ENCODE measurements around the gene PPIL6.

Gene PPIL6

GRCh38 chr6:109449795-109450673 is 9.6 kb upstream of the PPIL6 start:
- peaks cover 53% of the 10 kb centered on the region for H3K36me3 ChIP-seq (ENCODE audit: control insufficient read depth, insufficient read depth, low read length)
- TF ChIP-seq, protein P1, sequence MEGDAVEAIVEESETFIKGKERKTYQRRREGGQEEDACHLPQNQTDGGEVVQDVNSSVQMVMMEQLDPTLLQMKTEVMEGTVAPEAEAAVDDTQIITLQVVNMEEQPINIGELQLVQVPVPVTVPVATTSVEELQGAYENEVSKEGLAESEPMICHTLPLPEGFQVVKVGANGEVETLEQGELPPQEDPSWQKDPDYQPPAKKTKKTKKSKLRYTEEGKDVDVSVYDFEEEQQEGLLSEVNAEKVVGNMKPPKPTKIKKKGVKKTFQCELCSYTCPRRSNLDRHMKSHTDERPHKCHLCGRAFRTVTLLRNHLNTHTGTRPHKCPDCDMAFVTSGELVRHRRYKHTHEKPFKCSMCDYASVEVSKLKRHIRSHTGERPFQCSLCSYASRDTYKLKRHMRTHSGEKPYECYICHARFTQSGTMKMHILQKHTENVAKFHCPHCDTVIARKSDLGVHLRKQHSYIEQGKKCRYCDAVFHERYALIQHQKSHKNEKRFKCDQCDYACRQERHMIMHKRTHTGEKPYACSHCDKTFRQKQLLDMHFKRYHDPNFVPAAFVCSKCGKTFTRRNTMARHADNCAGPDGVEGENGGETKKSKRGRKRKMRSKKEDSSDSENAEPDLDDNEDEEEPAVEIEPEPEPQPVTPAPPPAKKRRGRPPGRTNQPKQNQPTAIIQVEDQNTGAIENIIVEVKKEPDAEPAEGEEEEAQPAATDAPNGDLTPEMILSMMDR (IDR thresholded peaks at IDR 0.05; ENCODE audit: insufficient read depth, low read length, poor library complexity, severe bottlenecking) = no peak
- no peak overlapping the region for H3K4me3 ChIP-seq (replicated peaks; ENCODE audit: low read depth, low read length)
- DNase-seq (ENCODE audit: extremely low read depth, insufficient read length) = no peak
- no peaks in the 10 kb centered on the region for H3K27me3 ChIP-seq (replicated peaks; ENCODE audit: control insufficient read depth, insufficient read depth, low read length)

DNA sequence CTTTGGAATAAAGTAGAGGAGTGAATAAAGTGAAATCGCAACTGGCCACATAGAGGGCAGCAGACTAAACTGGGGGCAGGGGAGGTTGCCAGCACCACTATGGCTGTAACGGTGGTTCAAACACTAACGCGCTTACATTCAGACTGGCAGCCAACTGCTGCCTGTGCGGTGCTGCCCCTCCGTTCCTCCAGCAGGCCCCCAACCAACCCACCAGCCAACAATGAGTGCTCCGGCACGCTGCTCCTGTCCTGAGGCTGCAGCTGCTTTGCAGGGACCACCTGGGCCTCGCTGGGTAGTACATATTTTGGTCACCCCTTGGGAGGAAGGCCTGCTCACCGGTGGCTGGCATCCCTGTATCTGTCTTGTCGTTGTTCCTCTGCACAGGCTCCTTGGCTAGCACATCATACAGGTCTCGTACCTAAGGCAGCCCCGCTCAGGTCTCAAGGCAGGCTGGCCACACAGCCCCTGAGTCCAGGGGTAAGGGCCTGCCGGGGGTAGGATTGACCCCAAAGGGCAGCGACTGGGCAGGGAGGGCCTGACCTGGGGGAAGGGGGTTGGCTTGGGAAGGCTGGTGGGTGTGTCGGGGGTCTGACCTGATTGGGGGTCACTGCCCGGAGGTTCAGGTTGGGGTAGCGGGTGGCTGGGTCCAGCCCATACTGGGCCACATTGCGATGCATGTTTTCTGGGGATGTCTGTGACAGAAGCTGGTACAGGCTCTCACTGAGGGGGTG is 8.8 kb upstream of the PPIL6 start:
- H3K36me3 ChIP-seq (ENCODE audit: control insufficient read depth, insufficient read depth, low read length) = peaks cover 60% of the 10 kb centered on the region
- no peak for DNase-seq (ENCODE audit: extremely low read depth, insufficient read length)
- no peak overlapping the region for H3K4me3 ChIP-seq (replicated peaks; ENCODE audit: low read depth, low read length)
- TF ChIP-seq, protein P1 (IDR thresholded peaks at IDR 0.05; ENCODE audit: insufficient read depth, low read length, poor library complexity, severe bottlenecking) = no peak
- no peaks in the 10 kb centered on the region for H3K27me3 ChIP-seq (replicated peaks; ENCODE audit: control insufficient read depth, insufficient read depth, low read length)

DNA sequence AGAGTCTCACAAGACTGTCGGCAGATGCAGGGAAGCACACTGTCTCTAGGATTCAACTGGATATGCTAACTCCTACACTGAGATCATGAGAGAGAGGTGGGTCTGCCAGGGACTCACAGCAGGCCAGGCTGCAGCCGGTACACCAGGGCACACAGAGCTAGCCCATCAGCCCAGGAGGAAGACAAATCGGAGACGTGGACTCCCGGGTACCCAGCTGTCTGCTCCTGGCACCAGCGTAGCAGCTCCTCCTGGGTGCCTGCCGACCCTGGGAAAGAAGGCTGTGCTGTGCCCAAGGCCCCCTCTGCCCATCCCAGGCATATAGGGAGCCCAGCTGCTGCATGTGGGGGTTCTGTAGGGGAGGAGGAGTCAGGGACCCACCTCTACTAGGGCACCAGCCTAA is 8.2 kb upstream of the PPIL6 start:
- no peak for DNase-seq (ENCODE audit: extremely low read depth, insufficient read length)
- Histone ChIP-seq H3K27me3 (replicated peaks; ENCODE audit: control insufficient read depth, insufficient read depth, low read length) (no peaks in the 10 kb centered on the region), H3K4me3 (replicated peaks; ENCODE audit: low read depth, low read length) (no peak overlapping the region), H3K36me3 (ENCODE audit: control insufficient read depth, insufficient read depth, low read length) (peaks cover 60% of the 10 kb centered on the region)
- TF ChIP-seq, protein P1 (IDR thresholded peaks at IDR 0.05; ENCODE audit: insufficient read depth, low read length, poor library complexity, severe bottlenecking) = no peak

DNA sequence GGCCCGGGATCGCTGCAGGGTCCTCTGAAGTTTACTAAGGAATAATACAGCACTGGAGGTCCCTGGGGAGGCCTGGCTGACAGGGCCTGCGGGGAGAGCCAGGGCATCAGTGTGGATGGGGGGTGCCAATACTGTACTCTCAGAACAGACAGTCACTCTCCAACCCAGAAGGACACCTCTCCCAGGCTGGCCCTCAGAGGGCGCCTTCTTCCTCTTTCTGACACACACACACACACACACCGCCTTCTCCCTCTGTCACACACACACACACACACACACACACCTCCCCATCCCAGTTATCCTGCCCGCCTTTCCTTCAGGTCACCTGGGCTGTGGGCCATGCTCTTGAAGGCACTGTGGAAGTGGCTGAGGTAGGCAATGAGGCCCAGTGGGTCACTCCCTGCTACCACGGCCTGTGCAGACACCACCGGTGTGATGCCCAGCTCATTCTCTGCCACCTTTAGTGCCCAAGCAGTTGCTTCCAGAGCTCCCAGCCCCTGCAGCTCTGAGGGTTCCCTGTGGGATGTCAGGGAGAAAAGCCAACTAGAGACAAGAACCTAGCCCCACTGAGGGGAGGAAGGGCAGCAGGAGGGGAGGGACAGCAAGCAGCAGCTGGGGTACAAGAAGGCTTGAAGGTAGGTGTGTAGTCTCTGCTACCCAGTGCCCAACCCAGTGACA is 7.6 kb upstream of the PPIL6 start:
- no peak overlapping the region for H3K4me3 ChIP-seq (replicated peaks; ENCODE audit: low read depth, low read length)
- peaks cover 60% of the 10 kb centered on the region for H3K36me3 ChIP-seq (ENCODE audit: control insufficient read depth, insufficient read depth, low read length)
- DNase-seq (ENCODE audit: extremely low read depth, insufficient read length) = no peak
- no peaks in the 10 kb centered on the region for H3K27me3 ChIP-seq (replicated peaks; ENCODE audit: control insufficient read depth, insufficient read depth, low read length)
- TF ChIP-seq, protein P1 (IDR thresholded peaks at IDR 0.05; ENCODE audit: insufficient read depth, low read length, poor library complexity, severe bottlenecking) = no peak

GRCh38 chr6:109447087-109447486 is 6.7 kb upstream of the PPIL6 start:
- Histone ChIP-seq H3K27me3 (replicated peaks; ENCODE audit: control insufficient read depth, insufficient read depth, low read length) (no peaks in the 10 kb centered on the region), H3K4me3 (replicated peaks; ENCODE audit: low read depth, low read length) (no peak overlapping the region), H3K36me3 (ENCODE audit: control insufficient read depth, insufficient read depth, low read length) (peaks cover 62% of the 10 kb centered on the region)
- TF ChIP-seq, protein P1 (IDR thresholded peaks at IDR 0.05; ENCODE audit: insufficient read depth, low read length, poor library complexity, severe bottlenecking) = no peak
- DNase-seq (ENCODE audit: extremely low read depth, insufficient read length) = no peak

Data from GM06990 (cell line).